ENCODE results near the gene ATP1B3. TPM values are rescaled to one million over a fixed set of nuclear protein-coding genes. Genes with fewer than 3 reads are reported as not detected.
A peak's percentile ranks its signal among the peaks of the same experiment; 100 is the strongest.

Gene ATP1B3
- total RNA-seq, 6 experiments from 2014 or later: 219 to 273 (median 247) TPM

GRCh38 chr3:141853629-141854168 lies 22.7 kb upstream of the ATP1B3 start:
- peaks cover 8% of the 10 kb centered on the region for H3K27me3 Mint-ChIP-seq (ENCODE audit: insufficient read depth)
- TF ChIP-seq CTCF (IDR thresholded peaks at IDR 0.05): no peak
- no peaks in the 10 kb centered on the region for H3K9me3 Mint-ChIP-seq
- H3K36me3 Mint-ChIP-seq (ENCODE audit: low read depth): no peaks in the 10 kb centered on the region
- H3K27ac Mint-ChIP-seq: no peak overlapping the region
- H3K4me1 Mint-ChIP-seq (ENCODE audit: low read depth): peaks cover 8% of the 10 kb centered on the region
- no peak overlapping the region for H3K4me3 Mint-ChIP-seq
- no peak for DNase-seq

DNA sequence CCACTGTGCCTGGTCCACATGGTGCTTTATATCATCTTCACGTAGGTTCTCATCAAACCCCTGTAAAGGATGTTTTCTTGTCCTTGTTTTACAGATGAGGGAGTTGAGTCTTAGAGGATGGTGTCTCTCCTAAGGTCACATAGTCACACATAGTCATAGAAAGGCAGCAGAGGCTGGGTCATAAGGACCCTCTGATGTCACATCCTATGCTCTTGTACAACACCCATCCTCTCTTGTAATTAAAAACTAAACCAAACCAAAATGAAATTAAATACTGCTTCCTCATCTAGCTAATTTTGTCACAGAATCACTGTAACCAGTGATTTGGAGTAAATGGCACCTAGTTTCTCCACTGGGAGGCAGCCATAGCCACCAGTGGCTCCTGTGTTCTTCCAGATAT lies 21.8 kb upstream of the ATP1B3 start:
- H3K4me1 Mint-ChIP-seq (ENCODE audit: low read depth): peaks cover 8% of the 10 kb centered on the region
- peak; percentile 21; the same call in 1 of the 2 replicates for TF ChIP-seq CTCF (IDR thresholded peaks at IDR 0.05)
- H3K36me3 Mint-ChIP-seq (ENCODE audit: low read depth): no peaks in the 10 kb centered on the region
- no peak for DNase-seq
- H3K9me3 Mint-ChIP-seq: no peaks in the 10 kb centered on the region
- peaks cover 8% of the 10 kb centered on the region for H3K27me3 Mint-ChIP-seq (ENCODE audit: insufficient read depth)
- no peak overlapping the region for H3K4me3 Mint-ChIP-seq
- H3K27ac Mint-ChIP-seq: no peak overlapping the region

- no peak for DNase-seq
- H3K4me1 Mint-ChIP-seq (ENCODE audit: low read depth): peaks cover 18% of the 10 kb centered on the region
- H3K36me3 Mint-ChIP-seq (ENCODE audit: low read depth): no peaks in the 10 kb centered on the region
- H3K9me3 Mint-ChIP-seq: no peaks in the 10 kb centered on the region
- H3K27me3 Mint-ChIP-seq (ENCODE audit: insufficient read depth): peaks cover 10% of the 10 kb centered on the region
- H3K27ac Mint-ChIP-seq: no peak overlapping the region
- no peak overlapping the region for H3K4me3 Mint-ChIP-seq
- TF ChIP-seq CTCF (IDR thresholded peaks at IDR 0.05): no peak
Measured at GRCh38 chr3:141858312-141858711, 18.1 kb upstream of the ATP1B3 start.

DNA sequence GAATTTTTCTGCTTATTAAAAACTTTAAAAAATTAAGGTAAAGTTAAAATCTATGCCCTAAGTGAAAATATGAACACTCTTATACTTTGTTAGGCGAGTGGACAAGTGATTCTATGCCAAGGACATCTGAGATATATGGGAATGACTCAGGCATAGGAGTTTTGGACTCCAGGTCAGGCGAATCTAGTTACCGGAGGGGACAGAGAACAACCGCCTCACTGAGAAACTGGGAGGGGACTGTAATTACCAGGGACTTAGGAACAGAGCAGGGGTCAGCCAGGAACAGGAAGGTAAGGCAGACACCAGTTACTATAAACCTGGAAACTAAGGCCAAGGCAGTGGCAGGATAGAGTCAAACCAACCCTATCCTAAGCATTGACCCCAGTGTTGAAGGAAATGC lies 16.8 kb upstream of the ATP1B3 start:
- no peak for TF ChIP-seq CTCF (IDR thresholded peaks at IDR 0.05)
- H3K27me3 Mint-ChIP-seq (ENCODE audit: insufficient read depth): peaks cover 8% of the 10 kb centered on the region; the same call in 1 of the 2 replicates
- no peaks in the 10 kb centered on the region for H3K9me3 Mint-ChIP-seq
- H3K27ac Mint-ChIP-seq: no peak overlapping the region
- H3K4me3 Mint-ChIP-seq: no peak overlapping the region
- no peak for DNase-seq
- no peaks in the 10 kb centered on the region for H3K36me3 Mint-ChIP-seq (ENCODE audit: low read depth)
- H3K4me1 Mint-ChIP-seq (ENCODE audit: low read depth): peaks cover 15% of the 10 kb centered on the region

DNA sequence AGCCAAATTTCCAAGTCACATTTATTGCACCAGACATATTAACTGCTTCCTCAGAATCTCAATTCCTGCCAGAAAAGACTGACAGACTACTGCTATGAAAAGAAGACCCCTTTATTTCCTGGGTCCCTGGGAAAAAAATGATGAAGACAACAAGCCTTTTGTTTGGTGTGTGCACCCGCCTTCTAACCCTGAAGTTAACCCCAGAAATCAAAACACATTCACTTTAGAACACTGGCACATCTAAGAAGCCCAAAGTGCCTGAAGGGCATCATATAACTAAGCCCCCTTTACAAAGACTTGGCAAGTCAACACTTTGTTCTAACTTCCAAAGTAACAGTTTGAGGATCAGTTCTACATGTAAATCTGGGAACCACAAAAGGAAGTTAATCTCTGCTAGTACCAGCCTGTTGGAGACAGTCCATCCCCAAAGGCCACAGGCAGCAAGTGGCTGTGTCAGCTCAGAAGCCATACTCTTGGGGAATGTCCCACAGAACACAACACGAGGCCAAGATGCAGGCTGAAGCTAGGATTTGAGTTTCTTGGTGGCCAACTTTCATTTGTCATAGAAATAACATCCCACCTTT lies 16.3 kb upstream of the ATP1B3 start:
- peaks cover 15% of the 10 kb centered on the region for H3K4me1 Mint-ChIP-seq (ENCODE audit: low read depth)
- TF ChIP-seq CTCF (IDR thresholded peaks at IDR 0.05): no peak

More for the DNA sequence above, 16.3 kb upstream of the ATP1B3 start:
- Mint-ChIP-seq H3K27ac (no peak overlapping the region), H3K27me3 (ENCODE audit: insufficient read depth) (peaks cover 5% of the 10 kb centered on the region; the same call in 1 of the 2 replicates), H3K9me3 (no peaks in the 10 kb centered on the region), H3K36me3 (ENCODE audit: low read depth) (no peaks in the 10 kb centered on the region), H3K4me3 (no peak overlapping the region)
- DNase-seq: no peak

Measured in HFFc6 (cell line).